ENCODE data around the gene MGAT5. TPM values are rescaled to one million over a fixed set of nuclear protein-coding genes. Genes with fewer than 3 reads are reported as not detected.

MGAT5 gene
- total RNA-seq, 6 donors from 2014 or later: 25.3 to 65.5 (median 41.3) TPM

DNA sequence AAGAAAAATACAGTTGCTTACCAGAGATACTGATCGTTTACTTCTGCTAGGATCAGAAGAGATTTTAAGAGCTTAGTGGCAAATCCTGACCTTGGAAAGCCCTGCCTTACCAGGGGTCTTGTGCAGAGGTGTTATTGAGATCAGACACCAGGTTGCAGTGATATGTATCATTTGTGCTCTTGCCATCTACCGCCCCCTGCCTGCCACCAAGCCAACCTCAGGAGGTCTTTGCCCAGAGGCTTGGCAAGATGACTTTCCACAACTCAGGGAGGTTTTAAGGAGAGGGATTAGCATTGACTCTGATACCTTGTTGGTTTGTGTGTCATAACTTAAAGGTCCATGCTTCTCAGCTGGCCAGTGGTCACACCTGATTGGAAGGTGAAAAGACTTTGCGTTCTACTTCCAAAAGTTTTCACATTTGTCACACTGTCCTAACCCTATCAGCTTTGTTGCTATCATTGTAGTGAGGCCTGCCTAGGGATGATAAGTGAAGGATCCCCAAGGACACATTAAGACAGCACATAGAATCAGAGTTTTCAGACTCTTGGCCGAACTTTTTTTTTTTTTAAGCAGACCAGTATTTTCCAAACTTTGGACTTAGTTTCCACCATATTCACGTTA is 46.2 kb upstream of the MGAT5 start:
- DNase-seq: peak in 1 of 2 donors; percentile 67
- WGBS, 2 donors: 62 to 67% methylated on average over 5 of the region's 5 CpGs
- H3K27ac ChIP-seq: no peak overlapping the region

GRCh38 chr2:134208825-134209224 is 45.0 kb upstream of the MGAT5 start:
- ATAC-seq (ENCODE audit: low FRiP score in 2 of 2) (peak in 1 of 2 donors; percentile 52), DNase-seq (peak in 1 of 2 donors; percentile 54)
- peaks cover 19 to 28% (median 25%) of the 10 kb centered on the region in 4 donors for H3K4me1 ChIP-seq
- WGBS, 2 donors: 65 to 66% methylated on average over 2 of the region's 2 CpGs
- no peaks in the 10 kb centered on the region for H3K27me3 ChIP-seq
- TF ChIP-seq, protein P1, sequence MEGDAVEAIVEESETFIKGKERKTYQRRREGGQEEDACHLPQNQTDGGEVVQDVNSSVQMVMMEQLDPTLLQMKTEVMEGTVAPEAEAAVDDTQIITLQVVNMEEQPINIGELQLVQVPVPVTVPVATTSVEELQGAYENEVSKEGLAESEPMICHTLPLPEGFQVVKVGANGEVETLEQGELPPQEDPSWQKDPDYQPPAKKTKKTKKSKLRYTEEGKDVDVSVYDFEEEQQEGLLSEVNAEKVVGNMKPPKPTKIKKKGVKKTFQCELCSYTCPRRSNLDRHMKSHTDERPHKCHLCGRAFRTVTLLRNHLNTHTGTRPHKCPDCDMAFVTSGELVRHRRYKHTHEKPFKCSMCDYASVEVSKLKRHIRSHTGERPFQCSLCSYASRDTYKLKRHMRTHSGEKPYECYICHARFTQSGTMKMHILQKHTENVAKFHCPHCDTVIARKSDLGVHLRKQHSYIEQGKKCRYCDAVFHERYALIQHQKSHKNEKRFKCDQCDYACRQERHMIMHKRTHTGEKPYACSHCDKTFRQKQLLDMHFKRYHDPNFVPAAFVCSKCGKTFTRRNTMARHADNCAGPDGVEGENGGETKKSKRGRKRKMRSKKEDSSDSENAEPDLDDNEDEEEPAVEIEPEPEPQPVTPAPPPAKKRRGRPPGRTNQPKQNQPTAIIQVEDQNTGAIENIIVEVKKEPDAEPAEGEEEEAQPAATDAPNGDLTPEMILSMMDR (IDR thresholded peaks at IDR 0.05): no peak
- TF ChIP-seq POLR2AphosphoS5 (IDR thresholded peaks at IDR 0.05) (no peak), EP300 (IDR thresholded peaks at IDR 0.05) (no peak), POLR2A (IDR thresholded peaks at IDR 0.05) (no peak)
- no peak overlapping the region for H3K4me3 ChIP-seq
- H3K36me3 ChIP-seq: no peaks in the 10 kb centered on the region
- H3K9me3 ChIP-seq: no peaks in the 10 kb centered on the region
- H3K27ac ChIP-seq: no peak overlapping the region

More for the DNA sequence above, 46.2 kb upstream of the MGAT5 start:
- no peaks in the 10 kb centered on the region for H3K36me3 ChIP-seq
- peak; percentile 65 to 67 for ATAC-seq (ENCODE audit: low FRiP score in 2 of 2)
- H3K9me3 ChIP-seq: no peaks in the 10 kb centered on the region
- peaks cover 19 to 28% (median 25%) of the 10 kb centered on the region in 4 donors for H3K4me1 ChIP-seq
- no peak overlapping the region for H3K4me3 ChIP-seq
- TF ChIP-seq POLR2AphosphoS5 (IDR thresholded peaks at IDR 0.05): no peak
- TF ChIP-seq, protein P1 (IDR thresholded peaks at IDR 0.05): peak; percentile 53 to 72 (median 58)
- TF ChIP-seq POLR2A (IDR thresholded peaks at IDR 0.05): no peak
- no peaks in the 10 kb centered on the region for H3K27me3 ChIP-seq

DNA sequence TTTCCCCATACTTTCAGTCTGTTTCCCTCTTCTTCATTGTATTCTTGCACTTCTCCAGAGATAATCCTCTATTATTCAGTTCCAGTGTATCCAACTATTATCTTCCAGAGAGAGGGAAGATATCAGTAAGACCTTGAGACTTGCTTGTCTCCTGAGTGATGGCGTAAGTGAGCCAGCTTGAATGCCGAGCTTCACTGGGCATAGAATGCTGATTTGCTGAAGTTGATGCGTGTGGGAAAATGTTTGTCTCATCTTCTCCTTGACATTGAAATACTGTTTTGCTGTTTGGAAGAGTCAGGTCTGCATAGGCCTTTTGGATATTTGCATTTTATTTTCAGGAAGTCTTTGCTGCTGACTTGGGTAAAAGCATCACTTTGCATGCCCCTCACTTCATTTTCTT is 41.1 kb upstream of the MGAT5 start:
- 92 to 93% methylated on average over 3 of the region's 3 CpGs for WGBS, 2 donors
- DNase-seq (no peak), ATAC-seq (ENCODE audit: low FRiP score in 2 of 2) (no peak)
- TF ChIP-seq POLR2AphosphoS5 (IDR thresholded peaks at IDR 0.05): no peak
- TF ChIP-seq, protein P1 (IDR thresholded peaks at IDR 0.05): no peak
- Histone ChIP-seq H3K4me1 (peaks cover 5 to 20% (median 10%) of the 10 kb centered on the region in 4 donors), H3K9me3 (no peaks in the 10 kb centered on the region), H3K27me3 (no peaks in the 10 kb centered on the region), H3K36me3 (no peaks in the 10 kb centered on the region), H3K4me3 (no peak overlapping the region), H3K27ac (no peak overlapping the region)

- Histone ChIP-seq H3K27ac (no peak overlapping the region), H3K4me1 (peaks cover 22 to 27% (median 23%) of the 10 kb centered on the region in 4 donors), H3K4me3 (no peak overlapping the region), H3K9me3 (no peaks in the 10 kb centered on the region), H3K36me3 (no peaks in the 10 kb centered on the region), H3K27me3 (no peaks in the 10 kb centered on the region)
- DNase-seq: no peak
- no peak for ATAC-seq (ENCODE audit: low FRiP score in 2 of 2)
- TF ChIP-seq POLR2AphosphoS5 (IDR thresholded peaks at IDR 0.05) (no peak), EP300 (IDR thresholded peaks at IDR 0.05) (no peak), POLR2A (IDR thresholded peaks at IDR 0.05) (no peak)
- TF ChIP-seq, protein P1 (IDR thresholded peaks at IDR 0.05): no peak
- WGBS, 2 donors: 70% methylated on average over 8 of the region's 8 CpGs
Measured at GRCh38 chr2:134216152-134216829, 37.6 kb upstream of the MGAT5 start.
